ENCODE data around the gene SULT1A1. TPM values are rescaled to one million over a fixed set of nuclear protein-coding genes. Genes with fewer than 3 reads are reported as not detected.
"Not testable (repeated sequence)": the region's sequence is repeated elsewhere in the genome, so short reads cannot be mapped to it uniquely, and the experiment has no call there.

Gene SULT1A1
- total RNA-seq (10 to 100 TPM; 34.9 to 42.6 TPM), polyA plus RNA-seq (ENCODE audit: insufficient read depth, low read depth, low replicate concordance) (50.9 TPM)
- long read RNA-seq, donor 1, full-length matches to known transcripts: 12 of 12 reads
- long read RNA-seq, donor 1, partial matches to known transcripts: 0 of 12 reads
- long read RNA-seq, donor 1, other reads (novel, unspliced or antisense): 0 of 12 reads
- long read RNA-seq, donor 2, full-length matches to known transcripts: 5 of 5 reads
- long read RNA-seq, donor 2, partial matches to known transcripts: 0 of 5 reads
- long read RNA-seq, donor 2, other reads (novel, unspliced or antisense): 0 of 5 reads

DNA sequence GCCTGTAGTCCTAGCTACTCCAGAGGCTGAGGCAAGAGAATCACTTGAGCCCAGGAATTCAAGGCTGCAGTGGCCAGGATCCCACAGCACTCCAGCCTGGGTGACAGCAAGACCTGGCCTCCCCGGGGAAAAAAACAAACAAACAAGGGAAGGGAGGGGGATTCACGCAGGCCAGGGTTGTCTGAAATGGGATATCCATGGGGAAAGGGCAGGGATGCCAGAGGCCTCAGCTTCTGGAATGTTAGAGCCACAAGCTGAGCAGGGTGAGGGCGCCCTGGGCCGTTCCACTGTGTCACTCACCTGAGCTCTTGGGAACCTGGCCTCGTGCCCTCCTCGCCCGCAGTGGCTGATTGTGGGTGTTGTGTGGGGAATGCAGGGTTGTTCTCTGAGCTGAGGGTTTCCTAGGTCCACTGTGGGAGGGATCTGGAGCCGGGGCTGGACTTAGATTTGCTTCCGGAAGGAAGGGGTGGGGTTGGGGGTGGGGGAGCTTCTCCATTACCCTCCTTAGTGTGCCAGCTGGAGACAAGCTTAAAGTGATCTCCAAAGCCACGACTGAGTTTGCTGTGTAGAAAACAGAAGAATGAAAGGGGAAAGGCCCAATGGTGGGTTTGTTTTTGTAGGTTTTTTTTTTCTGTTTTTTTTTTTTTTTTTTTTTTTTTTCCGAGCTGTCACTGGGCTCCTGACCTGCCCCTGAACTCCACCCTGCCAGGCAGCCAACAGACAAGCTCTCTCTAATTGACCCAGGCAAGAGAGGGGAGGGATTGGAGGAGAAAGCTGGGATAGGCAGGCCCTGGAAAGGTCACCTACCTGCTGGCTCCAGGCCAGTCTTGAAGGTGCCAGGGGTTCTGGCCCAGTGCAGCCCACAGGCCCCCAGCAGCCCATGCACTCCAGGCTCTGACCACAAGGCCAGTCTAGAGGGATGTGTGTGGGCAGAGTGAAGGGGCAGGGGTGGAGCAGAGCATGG, at the start of gene SULT1A1:
Gene SULT1A1 (minus strand): TSS at position 414 of the 964 bp plus-strand sequence. CDS start 1,189 bp downstream, outside the sequence.
- Histone ChIP-seq H3K4me1 (peaks cover 17% of the 10 kb centered on the region), H3K27me3 (no peaks in the 10 kb centered on the region), H3K9me3 (no peaks in the 10 kb centered on the region), H3K36me3 (ENCODE audit: low read depth, missing control alignments) (no peaks in the 10 kb centered on the region), H3K27ac (peak within 1 kb of the TSS in 1 of 2 donors; percentile 45), H3K4me3 (no peak within 1 kb of the TSS)
- TF ChIP-seq, protein P1, sequence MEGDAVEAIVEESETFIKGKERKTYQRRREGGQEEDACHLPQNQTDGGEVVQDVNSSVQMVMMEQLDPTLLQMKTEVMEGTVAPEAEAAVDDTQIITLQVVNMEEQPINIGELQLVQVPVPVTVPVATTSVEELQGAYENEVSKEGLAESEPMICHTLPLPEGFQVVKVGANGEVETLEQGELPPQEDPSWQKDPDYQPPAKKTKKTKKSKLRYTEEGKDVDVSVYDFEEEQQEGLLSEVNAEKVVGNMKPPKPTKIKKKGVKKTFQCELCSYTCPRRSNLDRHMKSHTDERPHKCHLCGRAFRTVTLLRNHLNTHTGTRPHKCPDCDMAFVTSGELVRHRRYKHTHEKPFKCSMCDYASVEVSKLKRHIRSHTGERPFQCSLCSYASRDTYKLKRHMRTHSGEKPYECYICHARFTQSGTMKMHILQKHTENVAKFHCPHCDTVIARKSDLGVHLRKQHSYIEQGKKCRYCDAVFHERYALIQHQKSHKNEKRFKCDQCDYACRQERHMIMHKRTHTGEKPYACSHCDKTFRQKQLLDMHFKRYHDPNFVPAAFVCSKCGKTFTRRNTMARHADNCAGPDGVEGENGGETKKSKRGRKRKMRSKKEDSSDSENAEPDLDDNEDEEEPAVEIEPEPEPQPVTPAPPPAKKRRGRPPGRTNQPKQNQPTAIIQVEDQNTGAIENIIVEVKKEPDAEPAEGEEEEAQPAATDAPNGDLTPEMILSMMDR (IDR thresholded peaks at IDR 0.05): no peak
- TF ChIP-seq POLR2A (IDR thresholded peaks at IDR 0.05): no peak
- 44 to 49% methylated on average over 11 of the region's 11 CpGs for WGBS, 2 donors
- intact Hi-C loops (cut with DNase I; ENCODE audit: low total_unique reads): no loop called here
- peak; percentile 50 for DNase-seq

DNA sequence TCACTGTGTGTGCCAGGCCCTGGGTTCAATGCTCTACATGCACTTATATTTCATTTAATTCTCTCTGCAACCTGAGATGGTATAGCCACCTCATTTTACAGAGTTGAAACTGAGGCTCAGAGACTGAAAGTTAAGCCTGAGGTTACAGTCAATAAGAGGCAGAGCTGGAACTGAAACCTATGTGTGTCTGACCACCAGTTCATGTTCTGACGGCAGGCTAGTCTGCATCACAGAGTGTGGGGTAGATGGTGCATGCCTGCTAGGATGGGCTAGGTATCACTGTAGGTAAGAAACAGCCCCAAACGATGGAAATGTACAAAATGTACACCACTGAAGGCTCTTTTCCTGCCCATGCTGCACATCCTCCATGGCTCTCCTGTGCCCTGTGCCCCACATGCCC, 30.1 kb upstream of the SULT1A1 start:
- intact Hi-C loops (cut with DNase I; ENCODE audit: low total_unique reads); H3K27ac ChIP-seq; H3K4me1 ChIP-seq; H3K4me3 ChIP-seq; H3K36me3 ChIP-seq (ENCODE audit: low read depth, missing control alignments); H3K9me3 ChIP-seq; DNase-seq; H3K27me3 ChIP-seq: not testable (repeated sequence)
- 67 to 70% methylated on average over 1 to 2 of the region's 2 CpGs for WGBS, 2 donors

- H3K36me3 ChIP-seq (ENCODE audit: low read depth, missing control alignments); DNase-seq; H3K27me3 ChIP-seq; H3K27ac ChIP-seq; H3K9me3 ChIP-seq; H3K4me1 ChIP-seq; H3K4me3 ChIP-seq; intact Hi-C loops (cut with DNase I; ENCODE audit: low total_unique reads): not testable (repeated sequence)
- WGBS, 2 donors: 84 to 89% methylated on average over 3 to 4 of the region's 5 CpGs
Measured at GRCh38 chr16:28638359-28638758, 28.5 kb upstream of the SULT1A1 start.

- H3K27ac ChIP-seq; H3K27me3 ChIP-seq; H3K36me3 ChIP-seq (ENCODE audit: low read depth, missing control alignments); H3K9me3 ChIP-seq; DNase-seq; H3K4me3 ChIP-seq; intact Hi-C loops (cut with DNase I; ENCODE audit: low total_unique reads); H3K4me1 ChIP-seq: not testable (repeated sequence)
- 83 to 100% methylated on average over 1 of the region's 1 CpG for WGBS, 2 donors
Measured at GRCh38 chr16:28637765-28638164, 27.9 kb upstream of the SULT1A1 start, which contains the start of gene NPIPB8. TSS of gene NPIPB8 (plus strand) at chr16:28638065. CDS start at chr16:28638361, 296 bp downstream.

- H3K9me3 ChIP-seq; H3K27me3 ChIP-seq; H3K36me3 ChIP-seq (ENCODE audit: low read depth, missing control alignments); intact Hi-C loops (cut with DNase I; ENCODE audit: low total_unique reads); H3K27ac ChIP-seq; DNase-seq; H3K4me1 ChIP-seq; H3K4me3 ChIP-seq: not testable (repeated sequence)
- WGBS, 2 donors: 52 to 63% methylated on average over 5 of the region's 5 CpGs
Measured at GRCh38 chr16:28636093-28636823, 26.4 kb upstream of the SULT1A1 start.

DNA sequence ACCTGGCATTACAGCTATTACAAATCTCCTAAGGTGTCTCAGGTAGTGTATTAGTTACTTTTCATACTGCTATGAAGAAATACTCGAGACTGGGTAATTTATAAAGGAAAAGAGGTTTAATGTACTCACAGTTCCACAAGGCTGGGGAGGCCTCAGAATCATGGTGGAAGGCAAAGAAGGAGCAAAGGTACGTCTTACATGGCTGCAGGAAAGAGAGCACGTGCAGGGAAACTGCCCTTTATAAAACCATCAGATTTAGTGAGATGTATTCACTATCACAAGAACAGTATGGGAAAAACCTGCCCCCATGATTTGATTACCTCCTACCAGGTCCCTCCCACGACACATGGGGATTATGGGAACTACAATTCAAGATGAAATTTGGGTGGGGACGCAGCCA, 21.1 kb upstream of the SULT1A1 start:
- H3K9me3 ChIP-seq; H3K27ac ChIP-seq; H3K4me3 ChIP-seq; DNase-seq; H3K36me3 ChIP-seq (ENCODE audit: low read depth, missing control alignments); intact Hi-C loops (cut with DNase I; ENCODE audit: low total_unique reads); H3K27me3 ChIP-seq; H3K4me1 ChIP-seq: not testable (repeated sequence)
- WGBS, 2 donors: 80 to 83% methylated on average over 4 to 5 of the region's 5 CpGs
